ENCODE measurements around the gene LNP1.

- TF ChIP-seq CREB5 (CRISPR knock-in tag; IDR thresholded peaks at IDR 0.05; ENCODE audit: low read depth) (no peak), ZNF70 (CRISPR knock-in tag; IDR thresholded peaks at IDR 0.05) (no peak), ZNF8 (CRISPR knock-in tag; IDR thresholded peaks at IDR 0.05) (no peak), ARNTL (CRISPR knock-in tag; IDR thresholded peaks at IDR 0.05; ENCODE audit: borderline replicate concordance, low read depth) (no peak), CSRNP3 (CRISPR knock-in tag; IDR thresholded peaks at IDR 0.05) (no peak), ZFP3 (CRISPR knock-in tag; IDR thresholded peaks at IDR 0.05) (no peak), SNAI2 (CRISPR knock-in tag; IDR thresholded peaks at IDR 0.05) (no peak), PATZ1 (CRISPR knock-in tag; IDR thresholded peaks at IDR 0.05; ENCODE audit: borderline replicate concordance) (no peak), ZFP30 (CRISPR knock-in tag; IDR thresholded peaks at IDR 0.05) (no peak), TCF4 (CRISPR knock-in tag; IDR thresholded peaks at IDR 0.05; ENCODE audit: borderline replicate concordance) (no peak), OSR1 (CRISPR knock-in tag; IDR thresholded peaks at IDR 0.05) (no peak), ZNF565 (CRISPR knock-in tag; conservative IDR thresholded peaks at IDR 0.05; ENCODE audit: low read depth) (no peak), ZC3H10 (CRISPR knock-in tag; IDR thresholded peaks at IDR 0.05) (no peak), TSHZ2 (CRISPR knock-in tag; IDR thresholded peaks at IDR 0.05) (no peak)
Observed at GRCh38 chr3:100468676-100469075, 67.3 kb downstream of the LNP1 start.

All from SK-N-SH treated with all-trans-retinoic acid at 6 μM for 48 hours (cell line).